HCT116 (cell line): ENCODE results near the gene LYPD5.

ENCODE experiments used
- EZH2phosphoT487 ChIP-seq: fragments of 200-600 bp; IDR thresholded peaks from 2 replicates; pipeline ENCODE4 v1.6.1; 2018; ENCODE audit warnings: antibody characterized with exemption, borderline replicate concordance
- JUND ChIP-seq: IDR thresholded peaks from 2 replicates; pipeline ENCODE4 v1.6.1; 2012
- POLR2A ChIP-seq: IDR thresholded peaks from 2 replicates; pipeline ENCODE4 v1.7.0; 2011; ENCODE audit warnings: borderline replicate concordance; ENCODE audit not compliant: insufficient read depth, insufficient read length; ENCODE audit errors: extremely low read depth
- POLR2AphosphoS5 ChIP-seq: IDR thresholded peaks from 2 replicates; pipeline ENCODE4 v1.6.1; 2011; ENCODE audit warnings: mild to moderate bottlenecking, low read depth, low read length, moderate library complexity
- RAD21 ChIP-seq: IDR thresholded peaks from 2 replicates; pipeline ENCODE4 v1.6.1; 2012; ENCODE audit warnings: low read depth, mild to moderate bottlenecking
- SIN3A ChIP-seq: IDR thresholded peaks from 2 replicates; pipeline ENCODE4 v1.6.1; 2012; ENCODE audit warnings: low read depth
- SRF ChIP-seq: IDR thresholded peaks from 2 replicates; pipeline ENCODE4 v1.6.1; 2012; ENCODE audit warnings: low read depth
- YY1 ChIP-seq: IDR thresholded peaks from 2 replicates; pipeline ENCODE4 v1.6.1; 2011; ENCODE audit warnings: low read length, low read depth, moderate library complexity, mild to moderate bottlenecking; ENCODE audit not compliant: insufficient replicate concordance; ENCODE audit errors: extremely low read depth
- ZFX ChIP-seq: fragments of 450-650 bp; IDR thresholded peaks from 2 replicates; pipeline ENCODE4 v1.6.1; 2017
- TF ChIP-seq, protein P1 (sequence below), 3 experiments: fragments of 200-600 bp in 1 of 3; sonication (generic) in 1 of 3; IDR thresholded peaks in 2 of 3; conservative IDR thresholded peaks in 1 of 3; 2 replicates each; pipeline ENCODE4 v1.5.1; 2012 to 2017; ENCODE audit warnings: low read depth in 2 of 3, low read length in 2 of 3, antibody characterized with exemption in 1 of 3, borderline replicate concordance in 1 of 3, control low read depth in 1 of 3, mild to moderate bottlenecking in 1 of 3, mixed read lengths in 1 of 3, mixed run types in 1 of 3, moderate library complexity in 1 of 3; ENCODE audit not compliant: insufficient read depth in 1 of 3
- TF ChIP-seq, protein P2 (sequence below): IDR thresholded peaks from 2 replicates; pipeline ENCODE4 v1.6.1; 2012
- TF ChIP-seq, protein P3 (sequence below): IDR thresholded peaks from 2 replicates; pipeline ENCODE4 v1.6.1; 2011; ENCODE audit warnings: mild to moderate bottlenecking, low read length, moderate library complexity; ENCODE audit not compliant: insufficient replicate concordance; ENCODE audit errors: extremely low read depth
- TF ChIP-seq, protein P4 (sequence below): IDR thresholded peaks from 2 replicates; pipeline ENCODE4 v1.6.1; 2012; ENCODE audit warnings: low read depth

DNA sequence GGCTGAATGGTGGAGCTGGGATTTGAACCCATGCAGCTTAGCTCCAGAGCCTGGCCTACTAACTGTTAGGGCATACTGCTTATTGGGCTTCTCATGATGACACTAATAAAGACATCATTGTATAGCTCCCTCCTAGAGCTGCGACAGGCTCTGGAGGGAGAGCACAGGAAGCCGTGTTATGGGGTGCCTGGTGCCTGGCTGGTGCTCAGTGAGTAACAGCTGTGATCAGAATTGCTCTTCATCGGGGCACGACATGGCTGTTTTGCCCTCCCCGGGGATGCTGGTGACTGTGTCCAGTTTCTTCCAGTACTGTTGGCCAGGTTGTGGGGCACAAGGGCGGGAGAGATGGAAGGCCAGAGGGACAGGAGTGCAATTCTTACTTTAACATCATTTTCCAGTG lies 5.1 kb downstream of the LYPD5 start:
- TF ChIP-seq POLR2A (no peak), RAD21 (no peak), SRF (no peak), YY1 (no peak), ZFX (no peak), JUND (no peak), EZH2phosphoT487 (no peak), SIN3A (no peak), POLR2AphosphoS5 (no peak)
- TF ChIP-seq, protein P1, sequence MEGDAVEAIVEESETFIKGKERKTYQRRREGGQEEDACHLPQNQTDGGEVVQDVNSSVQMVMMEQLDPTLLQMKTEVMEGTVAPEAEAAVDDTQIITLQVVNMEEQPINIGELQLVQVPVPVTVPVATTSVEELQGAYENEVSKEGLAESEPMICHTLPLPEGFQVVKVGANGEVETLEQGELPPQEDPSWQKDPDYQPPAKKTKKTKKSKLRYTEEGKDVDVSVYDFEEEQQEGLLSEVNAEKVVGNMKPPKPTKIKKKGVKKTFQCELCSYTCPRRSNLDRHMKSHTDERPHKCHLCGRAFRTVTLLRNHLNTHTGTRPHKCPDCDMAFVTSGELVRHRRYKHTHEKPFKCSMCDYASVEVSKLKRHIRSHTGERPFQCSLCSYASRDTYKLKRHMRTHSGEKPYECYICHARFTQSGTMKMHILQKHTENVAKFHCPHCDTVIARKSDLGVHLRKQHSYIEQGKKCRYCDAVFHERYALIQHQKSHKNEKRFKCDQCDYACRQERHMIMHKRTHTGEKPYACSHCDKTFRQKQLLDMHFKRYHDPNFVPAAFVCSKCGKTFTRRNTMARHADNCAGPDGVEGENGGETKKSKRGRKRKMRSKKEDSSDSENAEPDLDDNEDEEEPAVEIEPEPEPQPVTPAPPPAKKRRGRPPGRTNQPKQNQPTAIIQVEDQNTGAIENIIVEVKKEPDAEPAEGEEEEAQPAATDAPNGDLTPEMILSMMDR (IDR thresholded peaks at IDR 0.05 in 2 of 3, conservative IDR thresholded peaks at IDR 0.05 in 1 of 3; ENCODE audit: borderline replicate concordance in 1 of 3, insufficient read depth in 1 of 3, low read depth in 2 of 3, low read length in 2 of 3) = no peak
- TF ChIP-seq, protein P2, sequence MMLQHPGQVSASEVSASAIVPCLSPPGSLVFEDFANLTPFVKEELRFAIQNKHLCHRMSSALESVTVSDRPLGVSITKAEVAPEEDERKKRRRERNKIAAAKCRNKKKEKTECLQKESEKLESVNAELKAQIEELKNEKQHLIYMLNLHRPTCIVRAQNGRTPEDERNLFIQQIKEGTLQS = no peak
- TF ChIP-seq, protein P3, sequence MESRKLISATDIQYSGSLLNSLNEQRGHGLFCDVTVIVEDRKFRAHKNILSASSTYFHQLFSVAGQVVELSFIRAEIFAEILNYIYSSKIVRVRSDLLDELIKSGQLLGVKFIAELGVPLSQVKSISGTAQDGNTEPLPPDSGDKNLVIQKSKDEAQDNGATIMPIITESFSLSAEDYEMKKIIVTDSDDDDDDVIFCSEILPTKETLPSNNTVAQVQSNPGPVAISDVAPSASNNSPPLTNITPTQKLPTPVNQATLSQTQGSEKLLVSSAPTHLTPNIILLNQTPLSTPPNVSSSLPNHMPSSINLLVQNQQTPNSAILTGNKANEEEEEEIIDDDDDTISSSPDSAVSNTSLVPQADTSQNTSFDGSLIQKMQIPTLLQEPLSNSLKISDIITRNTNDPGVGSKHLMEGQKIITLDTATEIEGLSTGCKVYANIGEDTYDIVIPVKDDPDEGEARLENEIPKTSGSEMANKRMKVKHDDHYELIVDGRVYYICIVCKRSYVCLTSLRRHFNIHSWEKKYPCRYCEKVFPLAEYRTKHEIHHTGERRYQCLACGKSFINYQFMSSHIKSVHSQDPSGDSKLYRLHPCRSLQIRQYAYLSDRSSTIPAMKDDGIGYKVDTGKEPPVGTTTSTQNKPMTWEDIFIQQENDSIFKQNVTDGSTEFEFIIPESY = no peak
- TF ChIP-seq, protein P4, sequence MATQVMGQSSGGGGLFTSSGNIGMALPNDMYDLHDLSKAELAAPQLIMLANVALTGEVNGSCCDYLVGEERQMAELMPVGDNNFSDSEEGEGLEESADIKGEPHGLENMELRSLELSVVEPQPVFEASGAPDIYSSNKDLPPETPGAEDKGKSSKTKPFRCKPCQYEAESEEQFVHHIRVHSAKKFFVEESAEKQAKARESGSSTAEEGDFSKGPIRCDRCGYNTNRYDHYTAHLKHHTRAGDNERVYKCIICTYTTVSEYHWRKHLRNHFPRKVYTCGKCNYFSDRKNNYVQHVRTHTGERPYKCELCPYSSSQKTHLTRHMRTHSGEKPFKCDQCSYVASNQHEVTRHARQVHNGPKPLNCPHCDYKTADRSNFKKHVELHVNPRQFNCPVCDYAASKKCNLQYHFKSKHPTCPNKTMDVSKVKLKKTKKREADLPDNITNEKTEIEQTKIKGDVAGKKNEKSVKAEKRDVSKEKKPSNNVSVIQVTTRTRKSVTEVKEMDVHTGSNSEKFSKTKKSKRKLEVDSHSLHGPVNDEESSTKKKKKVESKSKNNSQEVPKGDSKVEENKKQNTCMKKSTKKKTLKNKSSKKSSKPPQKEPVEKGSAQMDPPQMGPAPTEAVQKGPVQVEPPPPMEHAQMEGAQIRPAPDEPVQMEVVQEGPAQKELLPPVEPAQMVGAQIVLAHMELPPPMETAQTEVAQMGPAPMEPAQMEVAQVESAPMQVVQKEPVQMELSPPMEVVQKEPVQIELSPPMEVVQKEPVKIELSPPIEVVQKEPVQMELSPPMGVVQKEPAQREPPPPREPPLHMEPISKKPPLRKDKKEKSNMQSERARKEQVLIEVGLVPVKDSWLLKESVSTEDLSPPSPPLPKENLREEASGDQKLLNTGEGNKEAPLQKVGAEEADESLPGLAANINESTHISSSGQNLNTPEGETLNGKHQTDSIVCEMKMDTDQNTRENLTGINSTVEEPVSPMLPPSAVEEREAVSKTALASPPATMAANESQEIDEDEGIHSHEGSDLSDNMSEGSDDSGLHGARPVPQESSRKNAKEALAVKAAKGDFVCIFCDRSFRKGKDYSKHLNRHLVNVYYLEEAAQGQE = no peak
